ENCODE measurements around the gene FAM161A.
"Not testable (repeated sequence)": the region's sequence is repeated elsewhere in the genome, so short reads cannot be mapped to it uniquely, and the experiment has no call there.

The FAM161A gene

DNA sequence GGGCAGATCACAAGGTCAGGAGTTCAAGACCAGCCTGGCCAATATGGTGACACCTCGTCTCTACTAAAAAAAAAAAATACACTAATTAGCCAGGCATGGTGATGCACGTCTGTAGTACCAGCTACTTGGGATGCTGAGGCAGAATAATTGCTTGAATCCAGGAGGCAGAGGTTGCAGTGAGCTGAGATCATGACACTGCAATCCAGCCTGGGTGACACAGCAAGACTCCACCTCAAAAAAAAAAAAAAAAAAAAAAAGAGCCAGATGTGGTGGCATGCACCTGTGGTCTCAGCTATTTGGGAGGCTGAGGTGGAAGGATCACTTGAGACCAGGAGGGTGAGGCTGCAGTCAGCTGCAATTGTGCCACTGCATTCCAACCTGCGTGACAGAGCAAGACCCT is 40.5 kb downstream of the FAM161A start:
- DNase-seq (ENCODE audit: low spot score in 2 of 2); H3K27me3 Mint-ChIP-seq; H3K27ac Mint-ChIP-seq; ATAC-seq (ENCODE audit: low read depth); H3K4me3 Mint-ChIP-seq; H3K4me1 Mint-ChIP-seq; H3K36me3 Mint-ChIP-seq; H3K9me3 Mint-ChIP-seq: not testable (repeated sequence)

DNA sequence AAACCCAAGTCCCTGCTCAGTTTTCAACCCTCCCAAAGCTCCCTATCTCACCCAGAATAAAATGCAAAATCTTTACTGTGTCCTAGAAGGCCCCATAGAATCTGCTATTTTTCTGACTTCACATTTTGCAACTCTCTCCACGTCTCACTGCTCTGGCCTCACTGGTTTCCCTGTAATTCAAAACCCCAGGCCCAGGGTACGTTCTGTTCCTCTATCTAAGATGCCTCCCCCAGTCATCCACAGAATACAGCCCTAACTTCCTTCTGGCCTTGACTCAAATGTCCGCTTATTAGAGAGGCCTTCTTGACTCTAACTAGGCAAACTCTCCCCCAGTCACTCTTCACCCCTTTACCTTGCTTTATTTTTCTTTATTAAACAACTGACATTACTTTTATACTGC is 42.0 kb downstream of the FAM161A start:
- ATAC-seq (ENCODE audit: low read depth) (no peak), DNase-seq (ENCODE audit: low spot score in 2 of 2) (no peak)
- peaks cover 3% of the 10 kb centered on the region for H3K4me1 Mint-ChIP-seq
- H3K4me3 Mint-ChIP-seq = no peak overlapping the region
- H3K9me3 Mint-ChIP-seq = no peaks in the 10 kb centered on the region
- H3K27me3 Mint-ChIP-seq = peaks cover 8% of the 10 kb centered on the region
- no peaks in the 10 kb centered on the region for H3K36me3 Mint-ChIP-seq
- no peak overlapping the region for H3K27ac Mint-ChIP-seq

DNA sequence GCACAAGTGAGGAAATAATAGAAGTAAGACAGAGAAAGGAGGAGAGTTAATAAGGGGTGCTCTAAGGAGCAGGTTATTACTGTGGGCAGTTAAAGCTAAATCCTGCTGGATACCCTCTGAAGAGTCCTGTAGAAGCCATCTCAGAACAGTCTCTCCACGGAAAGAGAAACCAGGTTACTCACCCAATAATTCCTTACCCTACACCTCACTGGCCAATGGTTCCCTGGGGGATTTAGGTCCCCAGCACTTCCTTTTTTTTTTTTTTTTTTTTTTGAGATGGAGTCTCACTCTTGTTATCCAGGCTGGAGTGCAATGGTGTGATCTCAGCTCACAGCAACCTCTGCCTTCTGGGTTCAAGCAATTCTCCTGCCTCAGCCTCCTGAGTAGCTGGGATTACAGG is 43.7 kb downstream of the FAM161A start:
- ATAC-seq (ENCODE audit: low read depth) = peak; percentile 42
- H3K27ac Mint-ChIP-seq; H3K9me3 Mint-ChIP-seq; H3K36me3 Mint-ChIP-seq; DNase-seq (ENCODE audit: low spot score in 2 of 2); H3K4me3 Mint-ChIP-seq; H3K27me3 Mint-ChIP-seq; H3K4me1 Mint-ChIP-seq: not testable (repeated sequence)

DNA sequence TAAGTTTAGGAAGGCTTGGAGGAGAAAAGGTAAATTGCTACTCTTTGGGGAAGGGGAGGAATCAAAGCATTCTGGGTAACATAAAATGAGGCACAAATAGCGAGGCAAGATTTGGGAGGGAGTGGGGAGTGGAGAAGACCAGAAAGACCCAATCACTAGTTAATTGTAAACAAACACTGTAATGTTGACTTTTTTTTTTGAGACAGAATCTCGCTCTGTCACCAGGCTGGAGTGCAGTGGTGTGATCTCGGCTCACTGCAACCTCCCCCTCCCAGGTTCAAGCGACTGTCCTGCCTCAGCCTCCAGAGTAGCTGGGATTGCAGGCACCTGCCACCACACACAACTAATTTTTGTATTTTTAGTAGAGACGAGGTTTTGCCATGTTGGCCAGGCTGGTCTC is 45.2 kb downstream of the FAM161A start:
- DNase-seq (ENCODE audit: low spot score in 2 of 2); ATAC-seq (ENCODE audit: low read depth); H3K4me1 Mint-ChIP-seq; H3K36me3 Mint-ChIP-seq; H3K4me3 Mint-ChIP-seq; H3K9me3 Mint-ChIP-seq: not testable (repeated sequence)
- Mint-ChIP-seq H3K27ac (peak overlapping the region; percentile 42), H3K27me3 (peaks cover 11% of the 10 kb centered on the region)

DNA sequence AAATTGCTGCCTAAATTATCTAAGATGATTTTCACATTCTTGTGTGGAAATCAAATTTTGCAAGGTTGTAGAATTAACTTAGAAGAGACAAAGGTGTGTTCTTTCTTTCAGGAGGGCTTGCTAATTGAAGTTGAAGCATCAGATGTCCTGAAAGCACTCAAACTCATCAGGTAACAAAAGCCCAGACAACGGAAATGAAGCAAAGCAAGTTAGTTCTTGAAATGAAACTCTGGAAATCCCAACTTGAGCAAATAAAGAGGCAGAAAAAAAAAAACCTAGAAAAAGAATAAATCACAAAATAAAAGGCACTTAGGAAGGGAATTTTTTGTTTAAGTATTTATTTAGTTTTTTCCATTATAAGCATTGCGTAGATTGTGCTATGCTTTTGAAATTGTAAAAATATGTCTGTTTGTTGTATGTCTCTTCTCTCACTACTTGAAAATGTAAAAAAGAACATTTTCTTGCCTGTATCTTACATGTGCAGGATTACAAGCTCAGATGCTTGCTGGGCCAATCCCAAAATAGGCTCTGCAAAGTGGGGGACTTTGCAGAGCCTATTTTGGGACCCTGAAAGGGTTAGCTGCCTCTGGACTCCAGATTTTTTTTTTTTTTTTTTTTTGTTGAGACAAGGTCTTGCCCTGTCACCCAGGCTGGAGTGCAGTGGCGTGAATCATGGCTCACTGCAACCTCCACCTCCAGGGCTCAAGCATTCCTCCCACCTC is 46.7 kb downstream of the FAM161A start:
- Mint-ChIP-seq H3K4me1 (peaks cover 3% of the 10 kb centered on the region), H3K36me3 (no peaks in the 10 kb centered on the region), H3K9me3 (no peaks in the 10 kb centered on the region), H3K27ac (no peak overlapping the region), H3K27me3 (peaks cover 14% of the 10 kb centered on the region), H3K4me3 (no peak overlapping the region)
- ATAC-seq (ENCODE audit: low read depth) (no peak), DNase-seq (ENCODE audit: low spot score in 2 of 2) (no peak)

DNA sequence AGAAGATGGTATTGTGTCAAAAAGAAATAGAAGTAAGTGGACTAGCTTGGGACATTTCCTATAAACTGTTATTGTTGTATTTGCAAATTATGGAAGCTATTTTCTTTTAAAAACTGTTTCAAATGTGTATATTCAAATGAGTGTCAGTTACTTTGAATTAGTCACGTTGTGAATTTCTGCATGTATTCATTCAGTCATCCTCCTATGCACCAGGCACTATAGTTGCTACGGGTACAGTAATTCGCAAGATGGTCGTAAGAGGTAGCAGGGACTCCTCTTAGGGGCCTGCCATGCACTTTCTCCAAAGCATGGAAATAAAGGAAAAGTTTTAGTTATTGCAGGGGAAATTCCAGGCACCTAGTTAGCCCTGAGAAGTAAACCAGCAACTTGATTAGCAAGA is 51.3 kb downstream of the FAM161A start:
- H3K9me3 Mint-ChIP-seq = no peaks in the 10 kb centered on the region
- ATAC-seq (ENCODE audit: low read depth) (no peak), DNase-seq (ENCODE audit: low spot score in 2 of 2) (no peak)
- H3K4me1 Mint-ChIP-seq = no peaks in the 10 kb centered on the region
- H3K27me3 Mint-ChIP-seq = peaks cover 18% of the 10 kb centered on the region
- no peaks in the 10 kb centered on the region for H3K36me3 Mint-ChIP-seq
- H3K27ac Mint-ChIP-seq = no peak overlapping the region
- H3K4me3 Mint-ChIP-seq = no peak overlapping the region

DNA sequence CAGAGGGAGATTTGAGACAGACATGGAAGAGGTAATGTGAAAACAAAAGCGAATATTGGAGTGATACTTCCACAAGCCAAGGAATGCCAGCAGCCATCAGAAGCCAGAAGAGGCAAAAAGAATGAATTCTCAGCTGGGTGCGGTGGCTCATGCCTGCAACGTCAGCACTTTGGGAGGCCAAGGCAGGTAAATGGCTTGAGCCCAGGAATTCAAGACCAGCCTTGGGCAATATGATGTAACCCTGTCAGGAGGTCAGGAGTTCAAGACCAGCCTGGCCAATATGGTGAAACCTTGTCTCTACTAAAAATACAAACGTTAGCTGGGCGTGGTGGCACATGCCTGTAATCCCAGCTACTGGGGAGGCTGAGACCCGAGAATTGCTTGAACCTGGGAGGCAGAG is 54.8 kb downstream of the FAM161A start:
- no peak for ATAC-seq (ENCODE audit: low read depth)
- Mint-ChIP-seq H3K27me3 (peaks cover 12% of the 10 kb centered on the region), H3K36me3 (no peaks in the 10 kb centered on the region)

DNA sequence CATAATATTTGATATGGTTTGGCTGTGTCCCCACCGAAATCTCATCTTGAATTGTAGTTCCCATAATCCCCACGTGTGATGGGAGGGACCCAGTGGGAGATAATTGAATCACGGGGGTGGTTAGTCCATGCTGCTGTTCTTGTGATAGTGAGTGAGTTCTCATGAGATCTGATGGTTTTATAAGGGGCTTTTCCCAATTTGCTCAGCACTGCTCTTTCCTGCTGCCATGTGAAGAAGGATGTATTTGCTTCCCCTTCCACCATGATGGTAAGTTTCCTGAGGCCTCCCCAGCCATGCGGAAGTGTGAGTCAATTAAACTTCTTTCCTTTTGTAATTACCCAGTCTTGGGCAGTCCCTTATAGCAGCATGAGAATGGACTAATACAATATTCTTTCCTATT is 56.4 kb downstream of the FAM161A start:
- not testable (repeated sequence) for H3K4me1 Mint-ChIP-seq; H3K36me3 Mint-ChIP-seq; H3K27ac Mint-ChIP-seq; ATAC-seq (ENCODE audit: low read depth); H3K9me3 Mint-ChIP-seq; DNase-seq (ENCODE audit: low spot score in 2 of 2); H3K4me3 Mint-ChIP-seq; H3K27me3 Mint-ChIP-seq

More for the DNA sequence above, 54.8 kb downstream of the FAM161A start:
- DNase-seq (ENCODE audit: low spot score in 2 of 2) = no peak
- Mint-ChIP-seq H3K4me1 (peaks cover under 1% of the 10 kb centered on the region), H3K27ac (no peak overlapping the region), H3K9me3 (no peaks in the 10 kb centered on the region), H3K4me3 (no peak overlapping the region)

DNA sequence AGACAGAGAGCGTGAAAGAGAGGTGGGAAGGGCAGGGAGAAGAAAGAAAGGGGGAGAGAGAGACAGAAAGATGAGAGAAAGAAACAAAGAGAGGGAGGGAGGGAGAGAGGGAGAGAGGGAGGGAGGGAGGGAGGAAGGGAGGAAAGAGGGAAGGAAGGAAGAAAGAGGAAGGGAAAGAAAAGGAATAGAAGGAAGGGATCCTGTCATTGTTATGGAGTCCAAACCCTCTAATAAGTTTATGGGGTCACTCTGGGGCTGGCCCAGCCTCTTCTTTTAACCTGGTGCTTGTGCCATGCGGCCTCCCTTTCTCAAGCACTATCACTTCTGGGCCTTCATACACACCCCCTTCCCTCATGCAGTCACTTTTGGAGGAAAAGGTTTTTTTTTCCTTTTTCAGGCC is 58.5 kb downstream of the FAM161A start:
- no peaks in the 10 kb centered on the region for H3K36me3 Mint-ChIP-seq
- no peaks in the 10 kb centered on the region for H3K9me3 Mint-ChIP-seq
- H3K27me3 Mint-ChIP-seq = peaks cover 9% of the 10 kb centered on the region
- H3K4me1 Mint-ChIP-seq = peaks cover 7% of the 10 kb centered on the region
- DNase-seq (ENCODE audit: low spot score in 2 of 2) = no peak
- H3K4me3 Mint-ChIP-seq = no peak overlapping the region
- no peak overlapping the region for H3K27ac Mint-ChIP-seq
- no peak for ATAC-seq (ENCODE audit: low read depth)

DNA sequence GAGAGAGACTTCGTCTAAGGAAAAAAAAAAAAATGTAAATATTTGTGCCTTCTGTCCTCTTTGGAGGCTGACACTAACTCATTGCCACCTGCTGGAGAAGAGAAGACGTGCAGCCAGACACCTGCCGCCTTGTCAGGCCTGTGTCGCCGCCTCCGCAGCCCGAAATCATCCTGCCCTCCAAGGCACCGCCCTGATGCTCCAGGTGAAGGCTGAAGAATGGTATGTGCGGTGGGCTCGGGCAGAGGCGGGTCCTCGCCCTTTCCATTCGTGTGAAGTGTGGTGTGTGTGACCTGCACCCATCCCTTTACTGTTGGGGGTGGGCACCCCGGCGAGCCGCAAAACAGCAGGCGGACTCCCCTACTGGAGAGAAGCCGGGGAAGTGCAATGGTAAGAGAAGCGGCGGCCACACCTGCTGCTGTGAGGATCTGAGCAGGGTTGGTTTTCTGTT is 60.4 kb downstream of the FAM161A start:
- Mint-ChIP-seq H3K4me1 (peaks cover 7% of the 10 kb centered on the region), H3K36me3 (no peaks in the 10 kb centered on the region), H3K27me3 (no peaks in the 10 kb centered on the region), H3K9me3 (no peaks in the 10 kb centered on the region), H3K4me3 (peak overlapping the region; percentile 67), H3K27ac (no peak overlapping the region)
- ATAC-seq (ENCODE audit: low read depth) (peak; percentile 98), DNase-seq (ENCODE audit: low spot score in 2 of 2) (peak; percentile 70 to 71)

DNA sequence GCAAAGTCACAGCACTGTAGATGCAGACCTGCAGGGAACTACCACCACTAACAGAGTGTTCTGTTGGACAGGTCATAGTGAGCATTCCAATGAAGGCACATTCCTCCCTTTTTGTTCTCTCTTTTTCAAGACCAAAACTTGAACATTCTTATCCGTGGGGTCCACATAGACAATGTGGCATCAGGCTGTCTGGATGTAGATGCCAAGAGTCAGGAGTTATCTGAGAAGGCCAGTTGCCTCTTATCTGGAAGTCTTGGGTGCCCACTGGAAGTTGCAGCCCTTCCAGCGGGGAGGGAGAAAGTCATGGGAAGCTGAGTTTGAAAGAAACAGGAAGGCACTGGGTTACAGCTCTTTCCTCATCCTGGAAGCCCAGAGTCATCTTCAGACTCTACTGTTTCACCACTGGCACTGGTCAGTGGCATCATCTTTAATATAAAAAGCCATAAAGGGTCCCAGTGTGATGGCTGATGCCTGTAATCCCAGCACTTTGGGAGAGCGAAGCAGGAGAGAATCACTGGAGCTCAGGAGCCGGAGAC is 61.4 kb downstream of the FAM161A start:
- ATAC-seq (ENCODE audit: low read depth) = no peak
- Mint-ChIP-seq H3K36me3 (no peaks in the 10 kb centered on the region), H3K9me3 (no peaks in the 10 kb centered on the region), H3K27me3 (no peaks in the 10 kb centered on the region), H3K4me1 (peaks cover 7% of the 10 kb centered on the region), H3K4me3 (no peak overlapping the region), H3K27ac (no peak overlapping the region)
- DNase-seq (ENCODE audit: low spot score in 2 of 2) = no peak

DNA sequence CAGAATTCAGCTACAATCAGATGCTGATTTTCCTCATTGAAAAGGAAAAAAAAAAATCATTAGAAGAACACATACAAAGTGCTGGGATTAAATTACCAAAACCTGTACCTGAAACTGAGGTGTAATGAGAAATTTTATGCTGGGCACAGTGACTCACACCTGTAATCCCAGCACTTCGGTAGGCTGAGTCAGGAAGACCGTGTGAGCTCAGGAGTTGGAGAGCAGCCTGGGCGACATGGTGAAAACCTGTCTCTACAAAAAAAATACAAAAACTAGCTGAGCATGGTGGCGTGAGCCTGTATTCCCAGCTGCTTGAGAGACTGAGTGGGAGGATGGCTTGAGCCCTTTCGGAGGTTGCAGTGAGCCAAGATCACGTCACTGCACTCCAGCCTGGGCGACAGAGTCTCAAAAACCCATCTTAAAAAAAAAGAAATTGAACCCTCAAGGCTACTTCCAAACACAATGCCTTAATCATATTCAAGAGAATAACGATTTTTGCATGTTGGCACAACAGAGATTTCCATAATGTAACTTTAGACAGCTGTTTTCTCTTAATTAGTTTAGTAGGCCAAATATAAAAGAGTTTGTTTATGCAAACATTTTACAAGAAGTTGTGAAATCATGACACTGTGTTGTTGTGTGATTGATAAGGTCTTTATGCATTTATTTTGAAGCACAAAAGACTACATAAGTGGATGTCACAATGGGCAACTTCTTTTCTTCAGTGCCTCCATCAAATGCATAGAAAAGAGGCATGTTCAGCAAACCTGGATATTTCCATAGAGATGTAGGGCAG is 63.9 kb downstream of the FAM161A start:
- Mint-ChIP-seq H3K27me3 (peaks cover 3% of the 10 kb centered on the region), H3K27ac (no peak overlapping the region), H3K4me3 (no peak overlapping the region), H3K36me3 (no peaks in the 10 kb centered on the region), H3K4me1 (peaks cover 7% of the 10 kb centered on the region), H3K9me3 (no peaks in the 10 kb centered on the region)
- DNase-seq (ENCODE audit: low spot score in 2 of 2) (no peak), ATAC-seq (ENCODE audit: low read depth) (no peak)

DNA sequence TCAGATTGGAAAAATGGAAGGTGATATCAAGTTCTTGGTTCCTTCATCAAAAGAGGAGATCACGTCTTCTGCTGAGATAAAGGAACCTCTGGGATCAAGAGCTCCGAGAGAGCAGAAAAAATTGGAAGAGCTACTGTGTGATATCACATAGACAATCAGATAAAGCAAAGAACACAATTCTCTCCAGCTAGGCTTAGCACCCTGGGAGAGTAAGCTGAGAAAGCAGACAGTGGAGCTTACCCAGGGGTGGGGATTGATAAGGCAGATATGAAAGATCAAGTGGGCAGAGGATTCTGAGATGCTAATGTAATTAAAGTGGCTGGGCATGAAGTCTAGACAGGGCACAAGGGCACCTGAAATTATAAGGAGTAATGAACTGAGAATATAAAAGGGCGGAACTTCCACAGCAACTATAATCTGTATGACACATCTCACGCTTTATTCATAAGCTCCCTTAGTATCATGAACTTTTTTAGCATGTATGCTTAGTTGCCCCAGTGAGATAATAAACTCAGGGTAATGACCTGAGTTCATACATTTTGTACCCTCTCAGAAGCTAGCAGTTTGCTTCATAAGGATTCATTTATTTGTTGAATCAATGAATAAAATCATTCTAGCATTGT is 65.8 kb downstream of the FAM161A start:
- Mint-ChIP-seq H3K36me3 (no peaks in the 10 kb centered on the region), H3K9me3 (no peaks in the 10 kb centered on the region), H3K4me1 (no peaks in the 10 kb centered on the region), H3K4me3 (no peak overlapping the region), H3K27ac (no peak overlapping the region), H3K27me3 (peaks cover 4% of the 10 kb centered on the region)
- ATAC-seq (ENCODE audit: low read depth) (no peak), DNase-seq (ENCODE audit: low spot score in 2 of 2) (no peak)

DNA sequence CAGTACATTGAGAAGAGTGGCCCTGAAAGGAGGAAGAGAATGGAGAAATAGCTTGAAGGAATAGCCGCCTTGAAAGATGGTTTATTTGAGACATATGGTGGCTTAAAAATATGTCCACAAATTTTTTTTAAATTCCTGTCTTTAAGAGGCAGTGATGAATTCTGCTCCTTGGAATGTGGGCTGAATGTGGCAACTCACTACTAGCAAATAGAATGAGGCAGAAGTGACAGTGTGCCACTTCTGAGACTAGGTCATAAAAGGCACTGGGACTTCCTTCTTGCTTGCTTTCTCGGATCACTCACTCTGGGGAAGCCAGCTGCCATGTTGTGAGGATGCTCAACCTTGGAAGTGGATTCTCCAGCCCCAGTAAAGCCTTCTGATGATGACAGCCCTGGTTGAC is 67.0 kb downstream of the FAM161A start:
- DNase-seq (ENCODE audit: low spot score in 2 of 2) (no peak), ATAC-seq (ENCODE audit: low read depth) (no peak)
- no peaks in the 10 kb centered on the region for H3K36me3 Mint-ChIP-seq
- no peak overlapping the region for H3K4me3 Mint-ChIP-seq
- H3K9me3 Mint-ChIP-seq = no peaks in the 10 kb centered on the region
- no peaks in the 10 kb centered on the region for H3K4me1 Mint-ChIP-seq
- no peak overlapping the region for H3K27ac Mint-ChIP-seq
- H3K27me3 Mint-ChIP-seq = peaks cover 5% of the 10 kb centered on the region

Data from memory B cell (primary cell).